ENCODE measurements around the gene COL18A1.

GRCh38 chr21:45393833-45394638 is 10.9 kb upstream of the COL18A1 start:
- TF ChIP-seq RFX5 (IDR thresholded peaks at IDR 0.05) (no peak), EP300 (IDR thresholded peaks at IDR 0.05) (no peak), NPAS2 (CRISPR knock-in tag; IDR thresholded peaks at IDR 0.05; ENCODE audit: borderline replicate concordance) (no peak), HDAC2 (IDR thresholded peaks at IDR 0.05) (no peak), PHF8 (IDR thresholded peaks at IDR 0.05; ENCODE audit: borderline replicate concordance, low read depth) (no peak), SREBF2 (IDR thresholded peaks at IDR 0.05) (no peak), RAD21 (conservative IDR thresholded peaks at IDR 0.05 in 1 of 2, IDR thresholded peaks at IDR 0.05 in 1 of 2) (no peak), EHMT2 (IDR thresholded peaks at IDR 0.05; ENCODE audit: low read depth) (no peak)
- TF ChIP-seq, protein P1, sequence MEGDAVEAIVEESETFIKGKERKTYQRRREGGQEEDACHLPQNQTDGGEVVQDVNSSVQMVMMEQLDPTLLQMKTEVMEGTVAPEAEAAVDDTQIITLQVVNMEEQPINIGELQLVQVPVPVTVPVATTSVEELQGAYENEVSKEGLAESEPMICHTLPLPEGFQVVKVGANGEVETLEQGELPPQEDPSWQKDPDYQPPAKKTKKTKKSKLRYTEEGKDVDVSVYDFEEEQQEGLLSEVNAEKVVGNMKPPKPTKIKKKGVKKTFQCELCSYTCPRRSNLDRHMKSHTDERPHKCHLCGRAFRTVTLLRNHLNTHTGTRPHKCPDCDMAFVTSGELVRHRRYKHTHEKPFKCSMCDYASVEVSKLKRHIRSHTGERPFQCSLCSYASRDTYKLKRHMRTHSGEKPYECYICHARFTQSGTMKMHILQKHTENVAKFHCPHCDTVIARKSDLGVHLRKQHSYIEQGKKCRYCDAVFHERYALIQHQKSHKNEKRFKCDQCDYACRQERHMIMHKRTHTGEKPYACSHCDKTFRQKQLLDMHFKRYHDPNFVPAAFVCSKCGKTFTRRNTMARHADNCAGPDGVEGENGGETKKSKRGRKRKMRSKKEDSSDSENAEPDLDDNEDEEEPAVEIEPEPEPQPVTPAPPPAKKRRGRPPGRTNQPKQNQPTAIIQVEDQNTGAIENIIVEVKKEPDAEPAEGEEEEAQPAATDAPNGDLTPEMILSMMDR (IDR thresholded peaks at IDR 0.05), result no peak
- TF ChIP-seq, protein P2, sequence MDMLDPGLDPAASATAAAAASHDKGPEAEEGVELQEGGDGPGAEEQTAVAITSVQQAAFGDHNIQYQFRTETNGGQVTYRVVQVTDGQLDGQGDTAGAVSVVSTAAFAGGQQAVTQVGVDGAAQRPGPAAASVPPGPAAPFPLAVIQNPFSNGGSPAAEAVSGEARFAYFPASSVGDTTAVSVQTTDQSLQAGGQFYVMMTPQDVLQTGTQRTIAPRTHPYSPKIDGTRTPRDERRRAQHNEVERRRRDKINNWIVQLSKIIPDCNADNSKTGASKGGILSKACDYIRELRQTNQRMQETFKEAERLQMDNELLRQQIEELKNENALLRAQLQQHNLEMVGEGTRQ (IDR thresholded peaks at IDR 0.05), result no peak

Measured in A549 (cell line).